ENCODE results near the gene GPR26.

GPR26 gene

DNA sequence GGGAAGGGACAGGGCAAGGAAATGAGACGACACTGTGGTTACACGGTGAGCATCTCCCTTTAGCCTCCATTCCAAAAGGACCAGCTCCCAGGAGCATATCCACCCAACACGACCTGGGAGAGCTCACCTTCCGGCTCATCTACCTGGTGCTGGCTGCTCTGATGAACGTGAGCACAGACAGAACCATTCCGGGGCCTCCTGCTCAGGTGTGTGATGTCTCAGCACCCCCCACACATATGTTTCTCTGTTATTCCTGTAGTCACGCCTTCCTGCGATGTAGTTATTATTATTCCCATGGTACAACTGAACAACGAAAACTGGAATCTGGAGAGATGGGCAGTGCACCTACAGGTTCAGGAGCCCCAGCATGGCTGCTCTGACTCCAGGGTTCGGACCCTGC lies 20.5 kb upstream of the GPR26 start:
- DNase-seq (ENCODE audit: low read depth) = no peak

DNA sequence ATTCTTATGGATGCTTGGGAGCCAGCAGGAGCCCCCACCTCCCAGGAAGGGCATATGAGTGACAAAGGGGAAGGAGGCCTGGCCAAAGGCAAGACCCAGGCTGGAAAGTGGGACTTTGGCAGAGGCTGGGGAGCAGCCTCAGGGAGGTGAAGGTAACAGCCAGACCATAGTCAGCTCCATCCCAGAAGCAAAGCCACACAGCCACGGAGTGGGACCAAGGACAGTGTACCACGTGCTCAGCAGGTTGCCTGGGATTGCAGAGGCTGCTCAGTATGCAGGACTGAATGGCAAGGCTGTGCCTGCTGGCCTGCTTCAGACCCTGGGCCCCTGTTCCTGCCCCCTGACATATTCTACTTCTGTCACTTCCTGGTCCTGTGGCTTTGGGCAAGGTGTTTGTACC lies 17.6 kb upstream of the GPR26 start:
- no peak for DNase-seq (ENCODE audit: low read depth)

DNA sequence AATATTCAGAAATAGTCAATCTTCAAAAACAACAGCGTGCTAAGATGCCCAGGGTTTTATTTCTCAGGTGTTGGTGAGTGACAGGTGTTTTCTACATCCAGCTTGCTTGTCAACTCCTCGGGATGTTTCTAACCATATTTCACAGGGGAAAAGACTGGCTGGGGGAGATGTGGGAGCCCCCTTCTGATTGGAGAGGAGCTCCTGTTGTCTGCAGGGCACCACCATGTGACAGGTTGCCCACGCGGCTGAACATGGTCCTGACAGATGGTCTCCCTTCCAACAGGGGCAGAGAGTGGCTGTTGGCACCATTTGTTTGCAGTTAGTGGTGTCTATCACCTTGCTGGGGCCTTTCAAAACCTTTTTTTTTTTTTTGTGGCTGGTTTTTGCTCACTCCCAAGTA lies 16.5 kb upstream of the GPR26 start:
- no peak for DNase-seq (ENCODE audit: low read depth)

DNA sequence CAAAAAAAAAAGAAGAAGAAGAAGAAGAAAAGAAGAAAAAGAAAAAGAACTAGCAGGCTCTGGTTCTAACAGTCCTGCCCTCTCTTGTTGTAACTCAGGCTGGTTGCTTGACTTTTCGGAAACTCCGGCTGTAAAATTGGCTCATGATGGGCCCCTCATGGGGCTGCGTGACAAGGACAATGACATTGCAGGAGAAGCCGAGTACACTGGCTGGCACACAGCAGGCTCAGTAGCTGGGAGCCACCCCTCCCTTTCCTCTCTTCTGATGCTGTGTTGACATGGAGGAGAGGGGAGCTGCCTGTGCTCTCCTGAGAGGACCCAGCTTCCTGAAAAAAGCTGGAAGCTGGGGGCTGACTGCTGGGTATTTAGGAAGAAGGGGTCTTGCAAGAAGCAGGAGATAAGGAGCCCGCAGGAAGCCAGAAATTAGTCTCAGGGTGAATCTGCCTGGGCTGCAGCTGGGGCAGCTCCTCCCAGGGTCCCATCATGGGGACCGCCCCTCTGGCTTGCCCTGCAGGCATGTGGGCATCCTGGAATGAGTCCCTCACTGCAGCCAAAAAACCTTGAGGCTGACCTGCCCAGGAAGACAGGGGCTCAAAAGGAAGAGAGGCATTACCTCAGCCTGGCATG lies 14.6 kb upstream of the GPR26 start:
- no peak for DNase-seq (ENCODE audit: low read depth)

DNA sequence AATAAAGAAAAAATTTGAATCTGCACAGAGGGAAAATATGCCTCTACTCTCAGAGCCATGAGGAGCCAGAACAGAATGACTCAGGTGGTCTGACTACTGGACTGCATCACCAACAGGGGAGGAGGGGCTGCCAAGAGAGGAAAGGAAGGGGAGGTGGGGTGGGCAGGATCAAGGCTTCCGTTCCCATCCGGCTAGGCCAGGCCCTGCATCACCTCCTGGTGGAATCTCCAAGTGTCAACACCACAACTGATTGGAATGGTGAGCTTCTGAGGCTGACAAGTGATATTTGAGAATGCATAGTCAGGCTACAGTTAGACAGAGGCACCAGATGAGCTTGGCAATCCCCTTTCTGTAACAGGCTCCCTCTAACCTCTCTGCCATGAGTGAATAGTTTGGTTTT lies 10.4 kb upstream of the GPR26 start:
- no peak for DNase-seq (ENCODE audit: low read depth)

DNA sequence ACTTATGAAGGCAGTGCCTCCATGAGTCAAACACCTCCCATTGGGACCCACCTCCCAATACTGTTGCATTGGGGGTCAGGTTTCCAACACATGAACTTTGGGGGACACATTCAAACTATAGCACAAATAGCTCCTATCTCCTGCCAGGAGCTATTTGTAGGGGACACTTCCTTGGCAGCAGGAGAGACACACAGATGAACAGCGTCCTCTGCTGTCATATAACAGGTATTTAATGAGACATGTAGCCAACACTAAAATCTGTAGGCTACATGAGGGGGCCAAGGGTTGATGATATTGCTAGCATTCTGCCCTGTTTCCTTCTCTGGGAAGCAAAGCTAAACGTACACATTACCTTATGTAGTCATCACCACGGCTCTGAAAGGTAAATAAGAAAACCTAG lies 2.6 kb upstream of the GPR26 start:
- DNase-seq (ENCODE audit: low read depth) = no peak

DNA sequence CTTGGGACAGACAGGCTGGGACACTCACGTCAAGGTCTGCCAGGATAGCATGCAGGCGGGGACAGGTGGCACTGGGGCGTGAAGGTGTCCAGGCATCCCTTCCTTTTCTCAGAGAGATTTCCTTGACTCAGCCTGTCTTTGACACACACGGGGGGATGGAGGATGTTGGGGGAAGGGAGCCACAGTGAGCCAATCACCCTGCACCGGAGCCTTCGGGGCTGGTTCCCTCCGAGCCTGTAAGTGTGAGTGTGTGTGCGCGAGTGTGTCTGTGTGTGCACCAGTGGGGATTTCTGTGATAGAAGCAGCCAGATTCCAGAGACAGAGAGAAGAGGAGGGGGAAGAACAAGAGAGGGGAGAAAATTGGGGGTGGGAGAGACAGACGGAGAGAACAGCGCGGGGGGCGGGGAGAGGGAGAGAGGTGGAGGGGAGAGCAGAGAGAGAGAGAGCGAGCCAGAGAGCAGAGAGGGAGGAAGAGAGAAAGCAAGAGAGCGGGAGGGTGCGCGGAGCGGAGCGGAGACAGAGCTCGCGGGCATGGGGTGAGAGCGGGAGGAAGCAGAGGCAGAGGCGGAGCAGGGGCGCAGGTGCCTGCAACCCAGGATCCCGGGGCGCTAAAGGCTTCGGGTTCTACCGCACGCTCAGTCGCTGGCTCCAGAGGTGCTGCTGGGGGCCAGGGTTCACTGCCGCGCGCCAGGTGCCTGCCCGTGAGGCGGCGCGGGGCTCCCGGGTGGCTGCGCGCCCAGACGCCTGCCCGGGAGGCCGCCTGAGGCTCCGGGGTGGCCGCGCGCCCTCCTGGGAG lies 466 bp upstream of the GPR26 start:
- no peak for DNase-seq (ENCODE audit: low read depth)

DNA sequence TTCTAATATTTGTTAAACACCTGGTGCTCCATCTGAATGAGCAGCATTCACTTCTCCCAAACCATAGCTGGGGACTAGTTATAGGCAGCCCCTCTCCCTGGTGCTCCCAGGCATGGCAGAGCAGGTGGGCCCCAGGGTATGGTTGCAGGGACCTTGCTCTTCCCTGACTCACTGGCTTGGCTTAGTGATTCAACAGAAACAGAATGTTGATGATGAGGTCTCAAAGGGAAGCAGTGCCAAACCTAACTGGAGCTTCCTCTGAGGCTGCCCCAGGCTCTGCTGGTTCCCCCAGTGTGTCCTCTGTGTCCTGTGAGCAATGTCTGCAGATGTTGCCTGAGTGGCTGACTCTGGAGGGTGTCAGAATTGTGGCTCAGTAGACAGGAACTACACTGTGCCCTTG lies 3.7 kb downstream of the GPR26 start:
- no peak for DNase-seq (ENCODE audit: low read depth)

DNA sequence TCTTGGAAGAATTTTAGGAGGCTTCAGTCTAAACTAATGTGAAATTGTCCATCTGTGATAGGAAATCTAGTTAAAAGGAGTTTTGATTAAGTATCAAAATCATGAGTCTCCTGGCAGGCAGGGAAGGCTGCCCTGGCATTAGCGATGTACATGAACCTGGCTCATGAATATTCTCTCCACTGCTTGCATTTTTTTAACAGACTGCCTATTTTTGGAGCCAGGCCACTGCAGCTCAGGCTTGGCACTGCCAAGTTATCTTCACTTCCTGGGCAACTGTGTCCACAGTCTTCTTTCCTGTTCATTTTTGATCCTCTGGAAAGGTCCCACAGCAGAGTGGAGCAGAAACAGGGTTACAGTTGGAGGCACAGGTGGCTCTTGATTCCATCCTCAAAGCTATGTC lies 7.0 kb downstream of the GPR26 start:
- DNase-seq (ENCODE audit: low read depth) = no peak

DNA sequence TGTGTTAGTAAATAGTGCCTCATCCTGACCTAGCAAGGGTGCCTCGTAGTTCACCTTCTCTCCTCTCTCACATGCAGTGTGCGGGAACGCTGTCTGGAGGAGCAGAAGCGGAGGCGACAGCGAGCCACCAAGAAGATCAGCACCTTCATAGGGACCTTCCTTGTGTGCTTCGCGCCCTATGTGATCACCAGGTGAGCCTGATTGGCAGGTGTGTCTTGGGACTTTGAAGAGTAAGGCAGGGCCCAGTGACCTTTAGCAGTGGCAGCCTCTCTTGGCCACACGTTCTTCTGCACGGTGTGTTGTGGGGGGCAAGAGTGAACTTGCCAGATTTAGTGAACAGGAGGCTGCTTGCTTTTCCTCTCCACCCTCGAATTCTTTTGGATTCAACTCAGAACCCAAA lies 8.6 kb downstream of the GPR26 start:
- no peak for DNase-seq (ENCODE audit: low read depth)

DNA sequence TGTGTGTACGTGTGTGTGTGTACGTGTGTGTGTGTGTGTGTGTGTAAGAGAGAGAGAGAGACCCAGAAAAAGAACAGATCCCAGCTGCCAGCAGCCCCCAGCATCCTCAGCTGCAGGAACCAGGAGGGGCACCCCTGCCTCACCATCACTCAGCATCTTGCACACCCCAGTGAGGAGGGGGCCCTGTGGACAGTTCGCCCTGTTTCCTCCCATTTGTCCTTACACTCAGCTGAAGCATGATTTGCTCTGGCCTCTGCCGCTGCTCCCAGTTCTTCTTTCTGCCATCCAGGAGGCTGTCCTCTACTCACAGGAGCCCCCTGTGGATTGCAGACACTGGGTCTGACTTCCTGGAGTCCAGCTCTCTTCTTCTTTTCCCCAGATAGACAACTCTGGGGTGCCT lies 9.7 kb downstream of the GPR26 start:
- DNase-seq (ENCODE audit: low read depth) = no peak

DNA sequence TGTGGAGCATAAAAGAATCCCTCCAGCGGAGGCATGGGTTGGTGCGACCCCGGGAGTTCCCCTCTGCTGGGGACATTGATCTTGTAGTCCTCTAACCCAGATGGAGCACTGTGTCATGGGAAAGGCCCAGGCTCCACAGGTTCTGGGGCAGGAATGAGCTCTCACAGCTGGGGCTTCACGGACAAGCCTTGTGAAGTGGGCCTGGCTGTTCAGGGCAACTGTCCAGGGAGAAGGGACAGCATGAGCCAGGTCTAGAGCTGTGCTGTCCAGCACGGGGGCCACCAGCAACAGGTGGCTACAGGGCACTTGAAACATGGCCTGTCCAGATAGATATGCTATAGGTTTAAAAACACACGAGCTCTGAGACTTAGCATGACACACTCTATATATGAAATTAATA lies 11.4 kb downstream of the GPR26 start:
- DNase-seq (ENCODE audit: low read depth) = no peak

DNA sequence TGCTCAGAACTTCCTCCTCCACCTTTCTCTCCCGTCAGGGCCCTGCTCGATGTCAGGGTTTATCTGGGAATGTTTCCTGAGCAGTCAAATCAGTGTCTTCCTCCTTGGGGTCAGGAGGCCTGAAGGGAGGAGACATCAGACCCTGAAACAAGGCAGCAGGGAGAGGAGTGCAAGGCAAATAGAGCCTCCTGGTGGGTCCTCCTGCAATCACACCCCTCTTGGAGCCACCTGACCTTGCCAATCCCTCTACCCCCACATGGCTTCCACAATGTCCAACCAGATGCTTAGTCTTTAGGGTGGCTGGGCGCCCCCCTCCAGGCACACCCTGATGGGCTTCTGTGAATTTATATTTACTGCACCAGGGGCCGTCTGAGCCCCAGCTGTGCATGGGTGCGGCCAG lies 12.2 kb downstream of the GPR26 start:
- no peak for DNase-seq (ENCODE audit: low read depth)

DNA sequence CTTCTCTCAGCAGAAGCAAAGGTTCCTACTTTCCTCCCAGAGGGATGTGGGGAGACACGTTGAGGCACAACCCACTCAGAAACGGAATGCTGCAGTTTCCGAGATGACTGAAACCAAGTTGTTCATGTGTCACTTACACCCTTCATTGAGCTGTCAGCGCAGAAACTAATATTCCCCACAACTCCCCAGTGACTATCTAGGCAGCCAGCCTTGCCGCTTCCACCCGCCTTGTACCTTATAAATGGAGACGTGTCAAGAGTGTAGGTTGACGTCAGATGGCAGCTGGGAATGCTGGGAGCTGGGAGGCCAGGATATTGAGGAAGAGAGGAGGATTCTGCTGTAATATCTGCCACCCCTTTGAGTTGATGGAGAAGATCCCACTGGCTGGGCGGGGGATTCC lies 15.1 kb downstream of the GPR26 start:
- DNase-seq (ENCODE audit: low read depth) = no peak

DNA sequence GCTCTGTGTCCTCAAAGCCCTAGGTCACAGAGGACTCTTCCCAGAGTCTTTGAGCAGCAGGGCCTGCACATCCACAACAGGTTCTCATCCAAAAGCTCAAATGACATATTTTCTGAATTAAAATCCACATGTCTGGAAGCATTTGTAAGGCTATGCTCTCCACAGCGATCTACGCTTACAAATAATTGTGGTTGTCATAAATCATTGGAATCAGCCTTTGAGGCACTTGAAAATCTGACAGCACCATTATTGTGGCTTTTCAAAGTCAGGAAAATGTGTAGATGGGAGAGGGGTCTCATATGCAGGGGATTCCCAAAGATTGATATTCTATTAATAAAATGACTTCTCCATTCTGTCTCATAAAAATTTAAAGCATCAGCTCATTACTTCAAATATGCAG lies 16.3 kb downstream of the GPR26 start:
- no peak for DNase-seq (ENCODE audit: low read depth)

DNA sequence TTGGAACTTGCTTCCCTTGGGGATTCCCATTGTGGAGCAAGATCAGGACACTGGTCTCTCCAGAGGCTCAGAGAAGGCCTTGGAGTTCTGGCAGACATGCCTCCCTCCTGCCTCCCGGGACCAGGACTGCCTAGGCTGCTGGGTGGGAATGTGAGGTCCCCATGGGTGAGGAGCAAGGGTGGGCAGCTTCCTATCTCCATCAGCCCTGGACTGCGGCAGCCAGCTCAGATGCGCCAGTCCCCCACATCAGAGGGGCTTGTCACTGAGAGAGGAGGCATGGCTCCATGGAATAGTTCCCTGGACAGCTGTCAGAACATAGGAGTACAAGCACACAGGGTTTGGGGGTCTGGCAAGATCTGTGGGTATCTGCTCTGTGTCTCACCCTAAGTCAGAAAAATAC lies 17.3 kb downstream of the GPR26 start:
- no peak for DNase-seq (ENCODE audit: low read depth)

DNA sequence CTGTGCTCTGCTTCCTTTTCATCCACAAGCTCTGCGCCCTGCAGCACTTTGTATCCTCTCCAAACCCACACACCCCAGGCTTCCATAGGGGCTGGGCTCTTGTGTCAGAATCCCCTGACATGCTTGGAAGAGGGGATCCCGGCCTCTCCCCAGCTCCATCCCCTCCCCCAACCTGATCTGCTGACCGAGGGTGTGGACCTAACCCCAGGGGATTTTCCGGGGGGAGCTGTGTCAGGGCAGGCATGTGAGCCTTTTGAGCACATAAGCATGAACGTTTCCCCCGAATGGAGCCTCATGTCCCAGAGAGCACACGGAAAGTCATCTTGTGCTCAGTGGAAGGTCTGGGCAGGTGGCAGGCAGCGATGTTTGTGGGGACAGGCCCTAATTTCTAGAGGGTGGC lies 17.7 kb downstream of the GPR26 start:
- DNase-seq (ENCODE audit: low read depth) = no peak

DNA sequence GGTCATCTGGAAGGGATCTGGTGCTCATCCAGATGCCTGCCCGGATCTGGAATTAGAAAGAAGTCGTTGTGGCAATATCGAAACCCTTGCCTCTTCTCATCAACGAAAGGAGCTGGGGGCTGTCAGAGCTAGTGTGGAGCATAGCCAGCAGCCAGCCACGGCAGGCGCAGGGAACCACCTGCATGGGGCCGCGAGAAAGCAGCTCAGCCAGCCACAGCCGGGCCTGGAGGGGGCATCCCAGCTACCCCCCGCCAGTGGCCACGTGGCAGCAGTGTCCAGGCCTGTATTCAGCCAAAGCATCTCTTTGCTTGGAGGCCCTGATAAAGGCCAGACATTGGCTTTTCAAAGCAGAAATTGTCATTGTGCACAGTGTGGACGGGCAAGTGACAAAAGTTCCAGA lies 19.1 kb downstream of the GPR26 start:
- no peak for DNase-seq (ENCODE audit: low read depth)

DNA sequence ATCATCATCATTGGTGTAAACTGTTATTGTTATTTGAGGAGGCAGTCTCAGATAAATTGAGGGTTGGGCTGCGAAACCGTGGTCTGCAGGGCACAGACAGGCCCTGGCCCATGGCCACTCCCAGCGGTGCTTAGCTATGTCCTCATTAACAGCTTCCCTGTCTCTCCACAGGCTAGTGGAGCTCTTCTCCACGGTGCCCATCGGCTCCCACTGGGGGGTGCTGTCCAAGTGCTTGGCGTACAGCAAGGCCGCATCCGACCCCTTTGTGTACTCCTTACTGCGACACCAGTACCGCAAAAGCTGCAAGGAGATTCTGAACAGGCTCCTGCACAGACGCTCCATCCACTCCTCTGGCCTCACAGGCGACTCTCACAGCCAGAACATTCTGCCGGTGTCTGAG lies 21.6 kb downstream of the GPR26 start:
- DNase-seq (ENCODE audit: low read depth) = no peak

DNA sequence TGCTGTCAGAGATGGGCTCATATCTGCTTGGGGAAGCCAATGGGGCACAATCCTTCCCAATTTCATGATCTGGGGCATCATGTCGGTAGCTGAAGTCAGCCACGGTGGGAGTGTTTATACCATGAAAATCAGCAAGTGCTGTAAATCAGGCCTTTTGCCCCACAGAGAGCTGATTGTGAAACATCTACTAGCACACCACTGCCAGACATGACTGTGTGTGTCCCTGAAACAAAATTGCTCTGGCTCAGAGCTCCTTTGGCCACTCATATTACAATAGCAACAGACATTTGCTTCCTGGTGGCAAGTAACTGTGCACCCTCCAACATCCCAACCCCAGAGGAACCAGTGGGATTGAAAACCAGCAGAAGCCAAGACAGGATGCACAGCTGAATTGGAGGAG lies 23.7 kb downstream of the GPR26 start:
- DNase-seq (ENCODE audit: low read depth) = no peak

DNA sequence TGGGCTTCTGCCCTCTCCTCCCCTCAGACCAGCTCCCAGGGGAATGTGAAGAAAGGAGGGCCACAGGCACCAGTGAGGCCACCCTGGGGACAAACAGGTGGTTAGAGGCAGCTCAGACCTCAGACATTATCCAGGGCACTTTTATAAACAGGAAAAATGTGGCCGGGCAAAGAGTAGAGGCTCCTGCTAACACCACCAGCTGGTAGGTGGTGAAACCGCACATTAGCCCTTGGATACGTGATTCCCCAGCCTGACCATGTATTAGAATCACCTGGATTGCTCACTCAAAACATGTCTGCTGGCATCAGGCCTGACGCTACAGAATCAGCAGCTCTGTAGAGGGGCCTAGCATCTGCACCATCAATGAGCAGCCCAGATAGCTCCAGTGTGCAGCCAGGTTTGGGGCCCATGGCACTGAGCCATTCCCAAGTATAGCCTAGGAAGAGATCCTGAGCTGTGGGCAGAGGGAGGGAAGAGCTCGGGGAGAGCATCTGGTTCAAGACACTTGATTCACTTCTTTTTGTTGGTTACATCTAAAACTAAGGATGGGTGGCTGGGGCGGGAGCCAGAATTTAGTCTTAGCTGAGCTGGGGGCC lies 37.1 kb downstream of the GPR26 start:
- no peak for DNase-seq (ENCODE audit: low read depth)

DNA sequence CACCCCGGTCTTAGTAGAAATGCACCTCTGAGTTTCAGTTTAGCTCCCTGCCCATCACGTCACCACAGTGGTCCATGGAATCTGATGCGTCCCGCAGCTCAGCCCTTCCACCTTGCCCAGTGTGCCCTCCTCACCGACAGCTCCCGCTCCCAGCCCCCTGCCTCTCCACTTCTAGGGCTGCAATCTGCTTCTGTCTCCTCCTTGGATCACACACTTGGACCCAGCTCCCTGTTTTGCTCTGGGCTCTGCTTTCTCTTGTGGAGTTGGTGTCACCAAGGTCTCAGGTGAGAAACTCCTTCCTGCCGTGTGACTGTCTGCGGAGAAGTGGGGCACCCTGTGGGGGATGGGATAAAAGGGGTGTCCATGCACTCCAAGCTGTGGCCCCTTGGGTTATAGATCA lies 37.9 kb downstream of the GPR26 start:
- DNase-seq (ENCODE audit: low read depth) = no peak

DNA sequence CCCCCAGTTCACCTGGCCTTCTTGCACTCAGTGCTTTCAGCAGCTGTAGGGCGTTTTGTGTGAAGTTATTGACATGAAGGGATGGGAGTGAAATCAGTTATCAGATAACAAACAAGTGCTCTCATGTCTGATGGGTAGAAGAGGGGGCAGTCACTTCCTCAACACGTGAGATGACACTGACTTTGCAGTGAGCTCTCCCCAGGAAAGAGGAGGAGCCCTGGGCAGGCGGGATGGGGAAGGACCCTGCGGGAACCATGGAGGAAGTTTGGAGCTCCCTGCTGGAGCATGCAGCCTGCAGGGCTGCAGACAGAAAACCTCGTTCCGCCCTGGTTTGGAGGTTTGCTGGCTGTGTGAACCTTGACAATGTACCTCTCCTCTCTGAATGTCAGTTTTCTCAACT lies 38.7 kb downstream of the GPR26 start:
- DNase-seq (ENCODE audit: low read depth) = no peak

DNA sequence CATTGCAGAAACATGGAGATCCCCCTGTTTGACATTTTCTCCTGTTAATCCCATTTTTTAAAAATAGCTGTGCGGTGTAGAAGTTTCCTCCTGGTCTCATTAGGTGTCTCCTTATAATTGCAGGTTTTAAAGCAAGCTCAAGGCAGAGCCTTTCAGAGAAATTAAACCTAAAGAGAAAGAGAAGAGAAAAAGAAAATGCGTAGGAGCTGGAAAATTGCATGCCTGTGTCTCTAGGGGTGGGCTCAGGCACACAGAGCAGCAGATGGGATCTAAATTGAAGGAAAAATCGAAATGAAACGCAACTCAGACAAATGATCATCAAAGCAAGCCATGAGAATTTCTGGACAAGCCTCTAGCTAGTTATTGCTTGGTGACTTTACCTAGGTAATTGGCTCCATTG lies 40.1 kb downstream of the GPR26 start:
- DNase-seq (ENCODE audit: low read depth) = no peak

All from stimulated activated CD4-positive, alpha-beta T cell treated with anti-CD3 and anti-CD28 coated beads, Interleukin-2, amount 100 ng/mL, for 4 hours (primary cell).